Tibial artery (tissue), 4 donors: ENCODE data around the gene MAP3K4.

Experiments
- DNase-seq, 2 donors: peaks; one replicate each; pipeline ENCODE4 v3.0.0-alpha.2; 2019
- H3K27ac ChIP-seq, 2 donors: fragments of 200-600 bp; sonication (generic) in 1 of 2; 1 replicate in 1 of 2; 2 replicates in 1 of 2; pipeline ENCODE4 v1.5.1; 2018 to 2019; ENCODE audit warnings: mild to moderate bottlenecking in 1 of 2
- H3K27me3 ChIP-seq, 2 donors: fragments of 200-600 bp; sonication (generic) in 1 of 2; one replicate each; pipeline versions ENCODE4 v1.5.1 to v1.6.0; 2016 to 2019
- H3K36me3 ChIP-seq, 3 donors: fragments of 200-600 bp; sonication (generic) in 2 of 3; one replicate each; pipeline ENCODE4 v1.5.1; 2016 to 2019; ENCODE audit warnings: mild to moderate bottlenecking in 2 of 3
- H3K4me1 ChIP-seq, 4 donors: fragments of 200-600 bp; sonication (generic) in 2 of 4; 1 replicate in 3 of 4; 2 replicates in 1 of 4; pipeline ENCODE4 v1.5.1; 2016 to 2019
- H3K4me3 ChIP-seq, 2 donors: fragments of 200-600 bp; sonication (generic) in 1 of 2; 1 replicate in 1 of 2; 2 replicates in 1 of 2; pipeline ENCODE4 v1.5.1; 2018 to 2019; ENCODE audit warnings: mild to moderate bottlenecking in 2 of 2
- H3K9me3 ChIP-seq, 3 donors: fragments of 200-600 bp; sonication (generic) in 1 of 3; one replicate each; pipeline ENCODE4 v1.5.1; 2016 to 2019
- intact Hi-C: fragments of 100-400 bp; cut with DNase I; formaldehyde crosslinking; loops from one replicate; pipeline ENCODE4 v1.15.0; 2023; ENCODE audit warnings: low total_unique reads
- TF ChIP-seq, protein P1 (sequence below), 2 experiments: fragments of 200-600 bp in 1 of 2; fragments of 450-650 bp in 1 of 2; IDR thresholded peaks; one replicate each; pipeline ENCODE4 v1.5.1; 2017 to 2019; ENCODE audit warnings: antibody characterized with exemption in 2 of 2, mild to moderate bottlenecking in 1 of 2, moderate library complexity in 1 of 2

Gene MAP3K4

DNA sequence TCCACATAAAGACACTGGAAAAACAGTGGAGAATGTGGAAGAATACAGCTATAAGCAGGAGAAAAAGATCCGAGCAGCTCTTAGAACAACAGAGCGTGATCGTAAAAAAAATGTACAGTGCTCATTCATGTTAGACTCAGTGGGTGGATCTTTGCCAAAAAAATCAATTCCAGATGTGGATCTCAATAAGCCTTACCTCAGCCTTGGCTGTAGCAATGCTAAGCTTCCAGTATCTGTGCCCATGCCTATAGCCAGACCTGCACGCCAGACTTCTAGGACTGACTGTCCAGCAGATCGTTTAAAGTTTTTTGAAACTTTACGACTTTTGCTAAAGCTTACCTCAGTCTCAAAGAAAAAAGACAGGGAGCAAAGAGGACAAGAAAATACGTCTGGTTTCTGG lies 57.1 kb downstream of the MAP3K4 start:
- no peaks in the 10 kb centered on the region for H3K9me3 ChIP-seq
- peaks cover 0 to 15% (median 11%) of the 10 kb centered on the region in 3 donors for H3K36me3 ChIP-seq
- TF ChIP-seq, protein P1, sequence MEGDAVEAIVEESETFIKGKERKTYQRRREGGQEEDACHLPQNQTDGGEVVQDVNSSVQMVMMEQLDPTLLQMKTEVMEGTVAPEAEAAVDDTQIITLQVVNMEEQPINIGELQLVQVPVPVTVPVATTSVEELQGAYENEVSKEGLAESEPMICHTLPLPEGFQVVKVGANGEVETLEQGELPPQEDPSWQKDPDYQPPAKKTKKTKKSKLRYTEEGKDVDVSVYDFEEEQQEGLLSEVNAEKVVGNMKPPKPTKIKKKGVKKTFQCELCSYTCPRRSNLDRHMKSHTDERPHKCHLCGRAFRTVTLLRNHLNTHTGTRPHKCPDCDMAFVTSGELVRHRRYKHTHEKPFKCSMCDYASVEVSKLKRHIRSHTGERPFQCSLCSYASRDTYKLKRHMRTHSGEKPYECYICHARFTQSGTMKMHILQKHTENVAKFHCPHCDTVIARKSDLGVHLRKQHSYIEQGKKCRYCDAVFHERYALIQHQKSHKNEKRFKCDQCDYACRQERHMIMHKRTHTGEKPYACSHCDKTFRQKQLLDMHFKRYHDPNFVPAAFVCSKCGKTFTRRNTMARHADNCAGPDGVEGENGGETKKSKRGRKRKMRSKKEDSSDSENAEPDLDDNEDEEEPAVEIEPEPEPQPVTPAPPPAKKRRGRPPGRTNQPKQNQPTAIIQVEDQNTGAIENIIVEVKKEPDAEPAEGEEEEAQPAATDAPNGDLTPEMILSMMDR (IDR thresholded peaks at IDR 0.05): no peak
- H3K27me3 ChIP-seq: no peaks in the 10 kb centered on the region
- no peak overlapping the region for H3K27ac ChIP-seq
- H3K4me3 ChIP-seq: no peak overlapping the region
- intact Hi-C loops: no loop called here
- DNase-seq: no peak
- no peaks in the 10 kb centered on the region for H3K4me1 ChIP-seq

DNA sequence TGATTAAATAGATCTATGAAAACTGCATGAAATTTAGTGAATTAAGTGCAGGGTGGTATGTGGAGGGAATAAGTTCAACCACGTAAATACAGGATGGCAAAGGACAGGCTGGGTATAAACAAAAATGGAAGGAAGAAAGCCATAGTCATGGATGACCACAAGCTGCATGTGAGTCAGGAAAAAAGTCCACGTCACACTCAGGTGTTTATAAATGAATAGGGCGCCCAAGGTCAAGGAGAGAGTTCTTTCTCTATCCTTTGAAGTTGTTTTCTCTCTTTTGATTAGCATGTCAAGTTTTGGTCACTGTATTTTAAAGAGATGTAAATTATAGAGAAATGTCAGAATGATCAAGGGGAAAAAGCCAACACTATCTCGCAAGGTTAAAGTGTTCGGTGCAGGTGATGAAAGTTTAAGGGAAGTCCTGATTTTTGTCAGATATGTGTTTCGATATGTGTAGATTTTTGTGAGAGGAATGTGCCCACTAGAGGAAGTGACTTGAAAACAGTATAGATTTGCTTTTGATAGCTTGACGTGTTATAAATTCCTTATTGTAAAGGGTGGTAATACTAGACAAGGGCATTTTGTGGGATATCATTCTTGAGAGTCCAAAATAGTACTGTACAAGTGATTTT lies 58.7 kb downstream of the MAP3K4 start:
- H3K9me3 ChIP-seq: no peaks in the 10 kb centered on the region
- no peak for DNase-seq
- H3K27me3 ChIP-seq: no peaks in the 10 kb centered on the region
- no peak overlapping the region for H3K27ac ChIP-seq
- H3K4me1 ChIP-seq: no peaks in the 10 kb centered on the region
- TF ChIP-seq, protein P1 (IDR thresholded peaks at IDR 0.05): no peak
- no peak overlapping the region for H3K4me3 ChIP-seq
- peaks cover 0 to 15% (median 11%) of the 10 kb centered on the region in 3 donors for H3K36me3 ChIP-seq
- intact Hi-C loops: no loop called here

DNA sequence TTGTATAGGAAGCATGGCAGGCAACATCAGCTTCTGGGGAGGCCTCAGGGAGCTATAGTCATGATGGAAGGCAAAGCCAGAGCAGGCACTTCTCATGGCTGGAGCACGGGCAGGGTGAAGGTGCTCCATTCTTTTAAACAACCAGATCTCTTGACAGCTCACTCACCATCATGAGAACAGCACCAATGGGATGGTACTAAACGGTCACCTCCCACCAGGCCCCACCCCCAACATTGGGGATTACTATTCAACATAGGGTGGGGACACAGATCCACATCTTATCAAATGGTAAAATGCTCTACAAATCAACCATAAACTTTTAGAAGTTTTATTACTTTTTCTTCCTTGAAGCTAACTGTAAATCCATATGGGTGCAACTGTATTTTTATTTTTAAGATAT lies 61.5 kb downstream of the MAP3K4 start:
- TF ChIP-seq, protein P1 (IDR thresholded peaks at IDR 0.05): no peak
- no peak for DNase-seq
- Histone ChIP-seq H3K9me3 (no peaks in the 10 kb centered on the region), H3K36me3 (peaks cover 0 to 15% (median 11%) of the 10 kb centered on the region in 3 donors), H3K27ac (no peak overlapping the region), H3K4me3 (no peak overlapping the region), H3K4me1 (no peaks in the 10 kb centered on the region), H3K27me3 (no peaks in the 10 kb centered on the region)
- intact Hi-C loops: no loop called here

DNA sequence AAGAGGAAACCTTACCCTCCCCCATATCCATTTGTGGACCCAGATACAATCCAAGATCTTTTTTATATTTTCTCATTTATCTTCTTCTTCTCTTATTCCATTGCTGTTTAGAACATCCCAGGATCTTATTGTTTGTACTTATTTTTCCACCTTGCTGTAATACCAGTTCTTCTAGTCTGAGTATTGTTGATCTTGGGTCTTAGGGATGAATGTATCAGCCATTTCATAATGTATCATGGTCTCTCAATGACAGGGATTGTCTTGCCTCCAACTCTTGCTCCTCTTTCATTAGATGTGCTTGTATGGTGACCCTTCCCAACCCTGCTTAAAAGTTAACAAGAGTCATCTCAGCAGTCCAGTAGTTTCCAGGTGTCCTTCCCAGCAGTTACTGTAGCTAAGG lies 63.3 kb downstream of the MAP3K4 start:
- no peaks in the 10 kb centered on the region for H3K27me3 ChIP-seq
- no peaks in the 10 kb centered on the region for H3K9me3 ChIP-seq
- no peak overlapping the region for H3K4me3 ChIP-seq
- TF ChIP-seq, protein P1 (IDR thresholded peaks at IDR 0.05): no peak
- H3K4me1 ChIP-seq: no peaks in the 10 kb centered on the region
- DNase-seq: no peak
- intact Hi-C loops: no loop called here
- H3K27ac ChIP-seq: no peak overlapping the region
- H3K36me3 ChIP-seq: peaks cover 0 to 11% (median 4%) of the 10 kb centered on the region in 3 donors

DNA sequence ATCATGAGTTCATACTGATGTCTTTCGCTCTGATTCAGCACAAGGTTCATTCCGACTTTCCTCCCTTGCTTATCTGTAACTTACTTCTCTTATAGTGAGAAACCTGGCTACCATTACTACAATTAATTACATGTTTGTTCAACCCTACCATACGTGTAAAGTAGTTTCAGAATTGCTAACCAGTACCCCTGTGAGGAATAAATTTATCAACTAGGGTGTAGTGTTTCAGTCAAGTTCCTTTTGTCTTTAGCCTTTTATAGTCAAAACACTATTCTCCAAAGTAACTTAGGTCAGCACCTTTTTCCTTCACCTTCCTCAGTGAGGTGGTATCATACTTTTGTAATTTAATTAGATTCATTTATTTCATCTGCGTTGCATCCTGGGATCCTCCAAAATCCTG lies 64.9 kb downstream of the MAP3K4 start:
- DNase-seq: no peak
- no peak overlapping the region for H3K27ac ChIP-seq
- intact Hi-C loops: no loop called here
- H3K36me3 ChIP-seq: peaks cover 0 to 8% (median 0%) of the 10 kb centered on the region in 3 donors
- TF ChIP-seq, protein P1 (IDR thresholded peaks at IDR 0.05): no peak
- H3K9me3 ChIP-seq: no peaks in the 10 kb centered on the region
- no peak overlapping the region for H3K4me3 ChIP-seq
- H3K27me3 ChIP-seq: no peaks in the 10 kb centered on the region
- no peaks in the 10 kb centered on the region for H3K4me1 ChIP-seq
